Measurements from ENCODE around the gene TCF7L1.
"Not testable (repeated sequence)": the region's sequence is repeated elsewhere in the genome, so short reads cannot be mapped to it uniquely, and the experiment has no call there.

Gene TCF7L1

DNA sequence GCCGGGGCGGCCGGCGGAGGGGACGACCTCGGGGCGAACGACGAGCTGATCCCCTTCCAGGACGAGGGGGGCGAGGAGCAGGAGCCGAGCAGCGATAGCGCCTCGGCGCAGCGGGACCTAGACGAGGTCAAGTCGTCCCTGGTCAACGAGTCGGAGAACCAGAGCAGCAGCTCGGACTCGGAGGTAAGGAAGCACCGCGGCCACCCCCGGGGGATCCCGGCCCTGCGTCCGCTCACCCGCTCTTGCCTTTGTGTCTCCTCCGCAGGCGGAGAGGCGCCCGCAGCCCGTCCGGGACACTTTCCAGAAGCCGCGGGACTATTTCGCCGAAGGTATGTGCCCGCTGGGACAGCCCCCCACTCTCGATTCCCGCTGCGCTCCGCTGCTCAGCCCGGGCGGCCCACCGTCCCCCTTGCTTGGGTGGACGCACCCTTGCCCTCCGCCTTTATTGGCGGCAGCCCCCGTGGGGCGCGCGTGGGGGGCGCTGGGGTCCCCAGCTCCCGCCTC lies 611 bp downstream of the TCF7L1 start:
- no peak for DNase-seq

DNA sequence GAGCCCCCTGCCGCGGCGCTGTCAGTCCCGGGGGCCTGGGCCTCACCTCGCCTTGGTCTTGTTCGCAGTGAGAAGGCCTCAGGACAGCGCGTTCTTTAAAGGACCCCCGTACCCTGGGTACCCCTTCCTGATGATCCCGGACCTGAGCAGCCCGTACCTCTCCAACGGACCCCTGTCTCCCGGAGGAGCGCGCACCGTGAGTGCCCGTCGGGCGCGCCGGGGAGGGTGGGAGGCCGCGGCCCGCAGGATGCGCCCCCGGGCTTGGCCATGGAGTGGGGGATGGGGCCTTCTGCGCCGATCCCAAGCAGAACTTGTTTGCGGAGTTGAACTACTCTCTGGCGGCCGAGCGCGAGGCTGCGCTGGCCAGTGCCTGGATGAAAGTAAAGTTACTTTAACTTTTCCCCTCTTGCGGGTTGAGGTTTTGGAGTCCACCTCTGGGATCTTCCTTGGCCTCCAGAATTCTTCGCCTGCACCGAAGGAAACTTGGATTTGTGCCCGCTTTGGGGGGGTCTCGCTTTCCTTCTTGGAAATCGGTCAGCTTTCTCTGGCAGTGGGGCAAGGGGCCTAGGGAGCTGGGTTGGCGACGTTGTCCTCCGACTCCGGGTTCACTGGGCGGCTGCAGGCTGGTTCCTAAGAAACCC lies 1.2 kb downstream of the TCF7L1 start:
- DNase-seq: no peak

DNA sequence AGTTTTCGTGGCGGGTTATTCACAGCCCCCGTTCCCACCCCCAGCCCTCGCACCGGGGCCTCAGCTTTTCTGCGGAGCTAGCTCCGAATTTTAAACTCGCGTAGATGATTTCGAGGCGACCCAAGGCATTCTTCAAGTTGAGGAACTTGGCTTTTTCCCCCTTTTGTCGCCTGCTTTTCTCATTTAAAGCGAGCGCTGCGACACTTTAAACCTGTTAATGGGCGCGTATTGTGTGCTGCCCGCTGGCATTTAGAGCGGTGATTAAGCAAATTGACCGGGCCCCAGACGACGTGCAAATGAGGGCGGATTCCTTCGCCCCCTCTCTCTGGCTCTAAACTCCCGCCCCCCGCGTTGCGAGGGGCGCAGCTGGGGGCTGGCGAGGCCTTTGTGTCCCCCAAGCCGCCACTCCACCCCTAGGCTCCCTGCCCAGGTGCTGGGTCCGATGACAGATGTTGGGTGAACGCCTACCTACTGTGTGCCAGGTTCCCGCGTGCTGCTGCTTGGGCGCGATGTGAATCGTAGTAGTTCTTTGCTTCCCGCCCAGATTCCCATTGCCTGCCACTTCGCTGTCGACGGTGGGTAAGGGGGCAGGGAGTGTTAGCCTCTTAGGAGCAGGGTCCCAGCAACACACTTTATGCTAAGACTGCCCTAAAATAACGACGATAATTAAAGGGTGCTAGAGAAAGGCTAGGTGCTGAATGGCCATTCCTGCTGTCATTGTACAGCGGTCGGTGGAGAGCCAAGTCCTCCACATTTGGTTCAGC lies 1.9 kb downstream of the TCF7L1 start:
- DNase-seq: no peak

DNA sequence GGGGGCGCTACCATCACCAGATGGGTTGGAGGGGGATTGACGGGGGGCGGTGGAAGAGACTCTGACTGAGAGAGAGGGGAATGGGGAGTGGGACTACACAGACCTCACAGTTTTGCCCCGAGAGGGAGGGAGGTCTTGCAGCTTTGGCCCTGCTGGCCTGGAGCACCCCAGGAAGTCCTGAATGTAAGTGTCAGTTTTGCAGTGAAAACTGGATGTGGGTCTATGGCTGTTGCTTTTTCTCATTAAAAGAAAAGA lies 2.4 kb downstream of the TCF7L1 start:
- no peak for DNase-seq

DNA sequence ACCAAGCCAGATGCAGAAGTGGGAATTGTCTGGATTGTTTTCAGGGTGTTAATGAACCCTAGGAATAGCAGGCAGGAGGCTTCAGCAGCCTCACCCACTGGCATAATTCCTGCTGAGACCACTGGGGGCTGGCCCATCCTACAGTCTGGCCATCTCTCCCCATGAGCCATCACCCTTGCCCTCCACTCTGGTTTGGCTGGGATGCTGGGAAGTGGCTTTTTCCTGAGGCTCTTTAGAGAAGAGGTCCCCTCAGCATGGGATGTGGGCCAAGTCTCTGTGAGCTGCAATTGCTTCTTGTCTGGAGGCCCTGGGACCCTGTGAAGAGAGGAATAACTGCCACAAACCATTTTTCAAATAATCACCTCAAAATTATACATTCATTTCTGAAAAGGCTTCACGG lies 4.0 kb downstream of the TCF7L1 start:
- no peak for DNase-seq

DNA sequence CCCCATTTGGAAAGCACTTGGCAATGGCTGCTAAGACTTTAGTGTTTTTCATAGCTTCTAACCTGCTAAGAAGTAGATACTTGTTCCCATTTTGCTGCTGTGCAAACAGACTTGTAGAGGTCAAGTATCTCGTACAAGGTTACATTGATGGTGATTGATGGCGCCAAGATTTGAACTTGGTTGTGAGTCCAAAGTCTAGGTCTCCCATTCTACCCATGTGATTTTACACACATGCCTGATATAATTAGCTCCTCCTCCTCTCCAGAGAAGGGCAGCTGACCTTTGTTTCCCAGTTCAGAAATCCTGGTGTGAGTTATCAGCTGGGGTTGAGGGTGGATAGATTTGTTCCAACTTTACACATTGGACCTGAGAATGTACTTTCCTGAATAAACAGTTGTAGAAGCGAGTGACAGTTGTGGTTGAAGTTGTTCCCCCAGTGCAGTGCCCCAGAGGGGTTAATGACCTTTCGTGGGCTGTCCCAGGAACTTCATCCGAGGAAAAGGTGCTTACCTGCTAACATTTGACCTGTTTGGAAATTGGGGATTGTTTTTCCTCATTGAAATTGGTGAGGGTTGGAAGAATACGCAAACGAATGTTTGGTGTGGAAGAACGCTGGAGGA lies 10.4 kb downstream of the TCF7L1 start:
- DNase-seq: no peak

DNA sequence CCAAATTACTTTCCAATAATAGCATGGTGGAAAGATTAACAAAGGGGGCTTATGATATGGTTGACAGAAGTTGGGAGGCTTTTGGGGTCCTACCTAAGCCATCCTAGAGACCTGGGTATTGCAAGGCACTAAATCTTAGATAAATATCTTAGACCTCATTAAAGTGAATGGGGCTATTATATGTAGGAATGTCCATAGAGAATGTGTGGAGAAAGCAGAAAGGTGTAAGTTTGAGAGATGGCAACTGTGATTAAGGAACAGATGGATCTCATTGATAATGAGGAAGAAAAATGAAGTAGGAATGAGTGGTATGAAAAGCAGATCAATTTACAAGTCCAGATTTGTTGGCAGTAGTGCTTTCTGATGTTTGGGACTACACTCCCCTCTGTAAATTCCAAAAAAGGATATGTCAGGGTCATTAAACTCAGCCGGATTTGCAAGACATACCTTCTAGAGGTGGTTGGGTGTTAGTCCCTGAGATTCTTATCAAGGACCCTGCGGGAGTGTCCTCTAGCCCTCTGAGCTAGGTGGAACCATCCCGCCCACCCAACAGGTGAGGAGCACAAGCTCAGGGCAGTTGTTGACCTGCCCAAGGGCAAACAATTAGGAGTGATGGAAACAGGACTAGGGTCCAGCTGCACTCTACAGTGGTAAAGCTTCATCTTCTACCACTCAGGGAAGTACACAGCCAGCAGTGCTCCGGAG lies 12.1 kb downstream of the TCF7L1 start:
- DNase-seq: no peak

DNA sequence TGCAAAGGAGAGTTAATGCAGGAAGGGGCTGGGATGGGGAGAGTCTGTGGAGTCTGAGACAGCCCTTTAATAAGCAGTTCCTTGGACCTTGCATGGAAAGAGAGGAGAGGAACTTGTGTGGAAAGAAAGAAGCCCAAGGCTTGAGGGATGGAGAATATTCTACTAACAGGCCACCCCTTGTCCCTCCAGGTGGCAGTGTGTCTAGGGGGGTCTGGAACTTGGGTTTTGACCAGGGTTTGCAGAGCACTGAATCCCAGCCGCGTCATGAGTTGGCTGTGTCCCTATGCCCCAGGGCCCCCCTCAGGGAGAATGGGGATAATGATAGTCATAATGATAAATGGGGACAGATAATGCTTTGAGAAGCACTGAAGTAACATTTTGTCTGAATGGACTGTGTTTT lies 15.0 kb downstream of the TCF7L1 start:
- no peak for DNase-seq

DNA sequence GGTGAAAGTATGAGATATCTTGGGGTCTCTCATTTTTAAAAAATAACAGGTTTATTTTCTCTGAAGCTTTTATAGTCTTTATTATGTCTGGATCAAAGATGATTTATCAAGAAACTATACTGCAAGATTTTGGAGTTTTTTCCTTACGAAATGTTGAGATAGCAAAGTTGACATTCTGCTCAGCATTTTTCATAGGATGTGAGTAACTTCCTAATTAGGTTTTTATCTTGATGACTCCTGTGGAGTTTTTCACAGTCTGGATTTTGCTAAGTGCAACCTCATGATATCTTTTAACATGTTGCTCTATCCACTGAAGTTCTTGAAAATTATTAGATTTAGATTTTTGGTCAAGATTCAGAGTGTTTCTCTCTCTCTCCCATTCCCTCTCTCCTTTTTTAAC lies 17.8 kb downstream of the TCF7L1 start:
- DNase-seq: no peak

DNA sequence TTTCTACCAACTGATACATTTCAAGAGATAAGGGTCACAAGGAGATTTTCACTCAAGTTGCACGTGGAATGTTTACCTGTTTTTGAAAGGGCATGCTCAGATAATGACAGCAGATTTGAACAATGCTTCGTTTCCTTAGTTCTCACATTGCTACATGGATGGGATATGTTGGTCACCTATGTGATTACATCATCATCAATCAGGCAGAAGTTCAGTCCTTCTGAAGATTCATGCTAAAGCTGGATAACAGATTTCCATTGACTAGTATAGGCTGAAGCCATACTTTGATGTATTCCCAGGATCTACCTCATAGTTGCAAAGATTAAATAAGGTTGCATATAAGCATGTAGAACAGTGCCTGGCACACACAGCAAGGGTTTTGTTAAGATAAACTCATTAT lies 19.7 kb downstream of the TCF7L1 start:
- DNase-seq: no peak

DNA sequence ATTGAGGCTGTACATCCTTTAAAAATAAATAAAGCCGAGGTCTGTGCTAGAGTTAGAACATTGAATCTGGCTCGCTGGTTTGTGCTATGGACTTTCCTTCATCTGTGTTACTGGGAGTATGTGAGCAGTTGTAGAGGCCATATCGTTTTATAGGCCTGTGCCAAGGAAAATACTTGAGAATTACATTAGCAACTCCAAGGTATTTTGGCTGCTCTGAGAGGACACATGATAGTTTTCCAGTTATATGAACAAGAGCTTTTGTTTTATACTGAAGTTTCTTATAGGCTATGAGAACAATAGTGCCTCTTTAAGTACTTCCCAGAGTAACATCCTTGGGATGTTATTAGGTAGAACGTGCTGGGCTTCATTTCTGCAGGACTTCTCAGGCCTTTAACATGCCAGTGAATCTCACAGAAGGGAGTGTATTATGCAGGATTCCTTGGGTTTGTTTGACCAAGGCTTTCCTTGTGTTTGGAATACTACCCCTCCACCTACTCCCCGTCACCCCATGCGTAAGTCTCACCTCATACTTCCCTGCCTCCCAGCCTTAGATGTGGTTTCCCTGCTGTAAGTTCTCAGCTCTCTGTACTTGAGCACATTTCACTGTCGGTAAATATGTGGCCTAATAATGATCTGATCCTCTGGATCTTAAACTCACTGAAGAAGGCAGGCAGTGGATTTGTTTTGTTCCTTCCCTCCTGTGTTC lies 21.0 kb downstream of the TCF7L1 start:
- no peak for DNase-seq

DNA sequence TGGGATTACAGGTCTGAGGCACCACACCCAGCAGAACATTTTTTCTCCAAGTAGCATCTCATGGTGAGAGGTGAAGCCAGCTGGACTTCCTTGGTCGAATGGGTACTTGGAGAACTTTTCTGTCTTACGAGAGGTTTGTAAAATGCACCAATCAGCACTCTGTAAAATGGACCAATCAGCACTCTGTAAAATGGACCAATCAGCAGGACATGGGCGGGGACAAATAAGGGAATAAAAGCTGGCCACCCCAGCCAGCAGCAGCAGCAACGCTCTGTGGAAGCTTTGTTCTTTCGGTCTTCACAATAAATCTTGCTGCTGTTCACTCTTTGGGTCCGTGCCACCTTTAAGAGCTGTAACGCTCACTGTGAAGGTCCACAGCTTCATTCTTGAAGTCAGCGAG lies 21.9 kb downstream of the TCF7L1 start:
- not testable (repeated sequence) for DNase-seq

DNA sequence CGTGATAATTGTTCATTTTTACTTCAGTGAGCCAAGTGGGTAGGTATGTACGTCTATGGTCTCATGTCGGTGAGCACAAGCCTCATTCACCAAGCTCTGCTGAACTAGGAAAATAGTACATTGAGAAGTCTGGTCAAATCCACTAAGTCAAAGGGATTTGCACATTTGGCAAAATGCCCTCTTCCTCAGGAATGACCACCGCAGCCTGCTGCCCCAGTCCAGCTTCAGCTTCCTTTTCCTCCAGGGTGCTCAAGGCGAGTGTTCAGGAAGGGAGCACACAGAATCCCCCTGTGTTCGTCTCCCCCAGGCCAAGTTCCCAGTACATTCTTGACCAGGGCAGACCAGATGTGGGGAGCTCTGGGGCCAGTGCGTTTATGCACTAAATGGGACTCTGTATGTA lies 23.0 kb downstream of the TCF7L1 start:
- no peak for DNase-seq

DNA sequence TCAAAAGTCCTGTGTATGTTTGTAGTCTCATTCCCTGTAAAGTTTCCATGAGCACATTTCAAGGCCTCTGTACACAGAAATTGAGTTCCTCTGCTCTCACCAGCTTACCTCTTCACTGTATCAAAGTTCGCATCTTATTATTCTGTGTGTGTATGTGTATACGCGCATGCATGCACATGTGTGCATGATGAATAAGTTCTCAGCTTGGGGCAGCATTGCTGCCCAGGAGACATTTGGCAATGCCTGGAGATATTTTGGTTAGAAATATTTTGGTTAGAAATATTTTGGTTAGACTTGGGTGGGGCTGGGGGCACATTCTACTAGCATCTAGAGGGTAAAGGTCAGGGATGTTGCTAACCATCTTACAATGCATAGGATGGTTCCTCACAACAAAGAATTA lies 23.4 kb downstream of the TCF7L1 start:
- DNase-seq: no peak

DNA sequence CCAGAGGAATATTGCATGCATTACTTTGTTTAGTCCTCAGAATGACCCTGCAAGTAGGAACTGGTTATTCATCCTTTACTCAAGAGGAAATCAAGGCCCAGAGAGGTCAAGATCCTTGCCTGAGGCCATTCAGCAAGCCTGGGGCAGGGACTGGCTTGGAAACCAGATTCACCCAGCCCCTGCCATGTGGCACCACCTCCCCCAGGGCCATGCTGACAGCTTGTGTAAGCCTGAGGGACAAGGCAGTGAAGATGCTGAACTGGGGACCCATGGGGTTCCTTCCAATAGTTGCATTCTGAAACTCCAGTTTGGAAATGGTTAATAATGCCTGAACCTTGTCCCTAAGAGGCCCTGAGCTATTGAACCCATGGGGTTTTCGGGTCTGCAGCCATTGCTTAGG lies 24.2 kb downstream of the TCF7L1 start:
- DNase-seq: no peak

DNA sequence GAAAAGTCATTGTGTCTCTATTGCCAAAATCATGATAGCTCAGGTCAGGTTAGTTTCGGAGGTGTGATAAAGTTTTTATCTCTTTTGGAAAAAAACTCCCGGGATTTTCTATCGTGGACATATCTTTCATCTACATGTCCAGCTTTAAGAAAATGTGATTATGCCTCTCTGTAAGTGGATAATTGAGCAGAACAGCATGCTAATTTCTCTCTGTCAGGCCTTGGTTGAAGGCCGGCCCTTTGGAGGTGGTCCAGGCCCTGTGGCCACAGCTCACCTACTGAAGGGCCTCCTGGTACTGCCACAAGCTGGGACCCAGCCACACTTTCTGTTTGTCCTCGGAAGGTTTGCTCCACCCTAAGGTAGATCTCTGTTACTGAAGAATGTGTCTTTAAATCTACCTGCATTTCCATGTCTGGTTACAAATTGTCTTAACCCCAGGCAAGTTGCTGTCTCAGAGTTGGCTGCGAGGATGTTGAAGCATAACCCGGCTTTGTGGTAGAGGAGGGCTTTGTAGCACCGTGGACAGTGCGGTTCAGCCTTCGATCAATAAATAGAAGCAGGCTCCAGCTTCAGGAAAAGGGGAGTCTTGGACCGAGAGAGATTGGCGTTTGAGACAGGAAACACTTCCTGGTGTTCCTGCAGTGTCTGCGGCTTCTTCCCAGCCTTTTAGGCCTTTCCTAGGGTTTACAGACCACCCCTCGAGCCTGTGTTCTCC lies 25.5 kb downstream of the TCF7L1 start:
- no peak for DNase-seq

DNA sequence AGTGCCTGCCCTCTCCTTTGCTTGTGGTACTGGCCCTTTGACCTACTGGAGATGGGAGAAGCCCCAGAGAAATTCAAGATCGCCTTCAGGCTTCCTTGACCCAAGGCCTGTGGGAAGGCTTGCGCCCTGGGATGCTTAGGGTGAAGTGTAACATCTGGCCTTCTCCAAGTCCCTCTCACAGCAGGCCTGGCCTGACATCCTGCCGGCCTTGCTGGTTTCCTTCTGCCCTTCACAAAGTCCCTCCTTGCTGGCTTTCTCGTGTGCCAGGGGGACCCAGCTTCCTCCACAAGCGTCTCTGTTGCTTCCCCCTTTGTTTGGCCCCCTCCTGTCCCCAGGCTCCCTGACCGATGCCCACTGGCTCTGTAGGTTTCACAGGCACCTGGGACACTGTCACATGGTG lies 26.4 kb downstream of the TCF7L1 start:
- no peak for DNase-seq

DNA sequence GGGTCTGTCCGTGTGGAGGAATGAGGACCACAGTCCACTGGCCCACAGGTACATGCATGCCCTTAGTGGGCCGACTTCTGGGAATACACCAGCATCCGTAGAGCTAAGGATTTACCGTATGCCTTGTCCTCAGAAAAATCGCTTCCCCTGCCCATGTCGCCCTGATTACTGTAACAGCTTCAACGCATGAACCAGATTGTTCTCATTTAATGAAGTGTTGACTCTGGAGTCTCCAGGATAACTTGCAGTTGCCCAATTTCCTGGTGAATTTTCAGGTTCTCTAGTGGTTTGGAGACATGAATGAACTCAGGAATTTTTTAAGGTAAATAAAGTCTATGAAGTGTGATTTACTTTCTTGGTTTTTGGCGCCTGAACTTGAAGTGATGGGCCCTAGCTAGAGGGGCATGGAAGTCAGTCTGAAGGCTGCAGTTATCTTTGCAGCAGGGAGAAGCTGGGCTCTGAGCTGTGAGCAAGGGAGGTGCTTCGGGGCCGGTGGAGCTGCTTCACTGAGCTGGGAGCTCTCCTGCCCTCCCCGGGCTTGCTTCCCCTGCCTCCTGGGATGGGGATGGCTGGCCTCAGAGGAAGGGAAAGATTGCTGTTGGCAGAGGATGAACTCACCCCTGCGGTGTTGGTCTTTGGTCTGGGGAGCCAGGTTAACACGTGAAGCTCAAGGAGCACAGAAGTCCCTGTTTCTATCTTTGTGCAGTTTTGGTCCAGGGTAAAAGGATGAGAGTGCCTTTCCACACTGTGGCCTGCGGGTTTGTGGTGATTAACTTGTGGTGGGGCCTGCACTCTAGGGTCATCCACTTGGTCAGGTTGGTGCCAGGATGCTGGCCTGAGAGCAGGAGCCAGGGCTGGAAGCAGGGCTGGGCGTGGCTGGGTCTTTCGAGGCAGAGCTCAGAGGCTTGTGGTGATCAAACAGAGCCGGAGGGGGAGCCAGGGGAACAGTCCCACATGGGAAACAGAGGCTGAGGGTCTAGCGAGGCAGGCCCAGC lies 28.1 kb downstream of the TCF7L1 start:
- DNase-seq: no peak

DNA sequence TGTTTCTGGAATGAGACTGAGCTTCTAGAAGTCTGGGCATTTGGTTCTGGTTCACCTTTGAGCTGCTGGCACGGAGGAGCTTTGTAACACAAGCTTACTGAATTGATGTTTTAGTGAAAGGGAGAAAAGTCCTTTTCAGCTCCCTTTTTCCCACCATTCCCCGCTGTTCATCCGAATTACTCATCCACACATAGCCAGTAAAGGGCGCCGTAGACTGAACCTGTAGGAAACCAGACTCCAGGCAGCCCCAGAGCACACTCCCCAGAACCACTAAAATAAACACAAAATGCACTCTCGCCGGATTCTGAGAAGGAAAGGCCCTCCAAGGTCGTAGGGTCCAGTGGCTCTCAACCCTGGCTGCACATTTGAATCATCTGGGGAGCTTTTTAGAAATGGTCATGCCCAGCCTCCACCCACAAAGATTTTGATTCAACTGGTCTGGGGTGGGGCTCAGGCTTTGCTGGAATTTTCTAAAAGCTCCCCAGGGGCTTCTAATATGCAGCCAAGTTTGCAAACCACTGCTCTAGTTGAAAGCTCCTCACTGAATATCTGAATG lies 29.6 kb downstream of the TCF7L1 start:
- DNase-seq: no peak

DNA sequence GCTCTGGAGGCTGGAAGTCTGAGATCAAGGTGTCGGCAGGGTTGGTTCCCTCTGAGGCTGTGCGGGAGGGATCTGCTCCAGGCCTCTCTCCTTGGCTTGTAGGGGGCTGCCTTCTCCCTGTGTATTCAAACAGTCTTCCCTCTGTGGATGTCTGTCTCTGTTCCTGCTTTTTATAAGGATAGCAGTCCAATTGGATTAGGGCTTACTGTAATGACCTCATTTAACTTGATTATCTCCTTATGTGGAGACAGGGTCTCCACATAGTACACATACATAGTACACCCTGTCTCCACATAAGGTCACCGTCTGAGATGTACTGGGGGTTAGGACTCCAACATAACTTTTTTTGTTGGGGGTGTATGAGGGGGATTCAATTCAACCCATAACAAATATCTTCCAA lies 30.5 kb downstream of the TCF7L1 start:
- DNase-seq: no peak

DNA sequence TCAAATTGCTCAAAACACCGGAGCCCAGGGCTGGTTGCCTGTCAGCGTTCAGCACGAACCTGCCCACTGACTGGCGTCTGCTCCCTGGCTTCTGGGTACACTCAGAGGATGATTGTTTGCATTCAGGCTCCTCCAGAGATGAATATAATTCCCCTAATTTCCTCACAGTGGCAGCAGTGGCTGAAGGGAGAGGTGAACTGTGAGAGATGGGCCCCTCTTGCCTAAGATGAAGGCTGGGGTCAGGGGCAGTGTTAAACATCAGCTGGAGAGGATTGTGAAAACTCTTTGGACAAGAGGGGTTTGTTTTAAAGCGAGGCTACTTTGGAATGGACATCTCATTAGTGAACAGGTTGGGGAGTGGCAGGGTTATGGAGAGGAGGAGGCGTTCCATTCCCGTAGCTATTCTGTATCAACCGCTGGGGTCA lies 31.0 kb downstream of the TCF7L1 start:
- no peak for DNase-seq

Measured in activated CD4-positive, alpha-beta T cell treated with anti-CD3 and anti-CD28 coated beads, Interleukin-2, amount 50 U/mL, for 16 hours (primary cell).